ENCODE data around the gene DISC1. TPM values are rescaled to one million over a fixed set of nuclear protein-coding genes. Genes with fewer than 3 reads are reported as not detected.

DISC1 gene
- total and polyA plus RNA-seq, 8 donors: 0.42 to 6.6 (median 1.5) TPM

GRCh38 chr1:231882790-231883189, 256.2 kb downstream of the DISC1 start:
- Histone ChIP-seq H3K4me1 (no peaks in the 10 kb centered on the region), H3K9me3 (no peaks in the 10 kb centered on the region), H3K4me3 (no peak overlapping the region), H3K36me3 (no peaks in the 10 kb centered on the region), H3K27me3 (no peaks in the 10 kb centered on the region), H3K27ac (no peak overlapping the region)
- DNase-seq (no peak), ATAC-seq (no peak), FAIRE-seq (no peak)
- intact Hi-C loops (cut with DNase I): no loop called here
- 86 to 91% methylated on average over 8 of the region's 8 CpGs for WGBS, 2 donors
- TF ChIP-seq CTCF (IDR thresholded peaks at IDR 0.05): no peak

- intact Hi-C loops (cut with DNase I): no loop called here
- ATAC-seq (no peak), DNase-seq (no peak), FAIRE-seq (no peak)
- TF ChIP-seq CTCF (IDR thresholded peaks at IDR 0.05): no peak
- 70 to 82% methylated on average over 1 of the region's 1 CpG for WGBS, 2 donors
- Histone ChIP-seq H3K9me3 (no peaks in the 10 kb centered on the region), H3K36me3 (no peaks in the 10 kb centered on the region), H3K27me3 (no peaks in the 10 kb centered on the region), H3K4me1 (no peaks in the 10 kb centered on the region), H3K27ac (no peak overlapping the region), H3K4me3 (no peak overlapping the region)
These were observed 256.8 kb downstream of the DISC1 start for GRCh38 chr1:231883382-231883781.

GRCh38 chr1:231885209-231885854, 258.7 kb downstream of the DISC1 start:
- WGBS, 2 donors: 56% methylated on average over 7 of the region's 7 CpGs

GRCh38 chr1:231887166-231887565, 260.6 kb downstream of the DISC1 start:
- no peak for TF ChIP-seq CTCF (IDR thresholded peaks at IDR 0.05)
- intact Hi-C loops (cut with DNase I): no loop called here
- WGBS, 2 donors: 87 to 94% methylated on average over 3 of the region's 3 CpGs
- Histone ChIP-seq H3K4me1 (no peaks in the 10 kb centered on the region), H3K27me3 (no peaks in the 10 kb centered on the region), H3K9me3 (no peaks in the 10 kb centered on the region), H3K27ac (no peak overlapping the region), H3K36me3 (no peaks in the 10 kb centered on the region), H3K4me3 (no peak overlapping the region)
- ATAC-seq (no peak), DNase-seq (no peak), FAIRE-seq (no peak)

More at GRCh38 chr1:231885209-231885854, 258.7 kb downstream of the DISC1 start:
- intact Hi-C loops (cut with DNase I): no loop called here
- TF ChIP-seq CTCF (IDR thresholded peaks at IDR 0.05): no peak
- FAIRE-seq (no peak), ATAC-seq (no peak), DNase-seq (no peak)
- H3K4me1 ChIP-seq: no peaks in the 10 kb centered on the region
- no peak overlapping the region for H3K4me3 ChIP-seq
- H3K27ac ChIP-seq: no peak overlapping the region
- no peaks in the 10 kb centered on the region for H3K27me3 ChIP-seq
- no peaks in the 10 kb centered on the region for H3K36me3 ChIP-seq
- no peaks in the 10 kb centered on the region for H3K9me3 ChIP-seq

GRCh38 chr1:231887866-231888265, 261.3 kb downstream of the DISC1 start:
- Histone ChIP-seq H3K9me3 (no peaks in the 10 kb centered on the region), H3K4me3 (no peak overlapping the region), H3K27me3 (no peaks in the 10 kb centered on the region), H3K4me1 (no peaks in the 10 kb centered on the region), H3K36me3 (no peaks in the 10 kb centered on the region), H3K27ac (no peak overlapping the region)
- TF ChIP-seq CTCF (IDR thresholded peaks at IDR 0.05): no peak
- ATAC-seq: no peak
- intact Hi-C loops (cut with DNase I): no loop called here
- no peak for FAIRE-seq
- DNase-seq: no peak
- WGBS, 2 donors: 82 to 90% methylated on average over 6 of the region's 6 CpGs
